HCT116 (cell line): ENCODE data around the gene GANC. TPM values are rescaled to one million over a fixed set of nuclear protein-coding genes. Genes with fewer than 3 reads are reported as not detected.
"Not testable (repeated sequence)": the region's sequence is repeated elsewhere in the genome, so short reads cannot be mapped to it uniquely, and the experiment has no call there.

Source experiments
- ATAC-seq: fragments of 200-7000 bp; cut with Tn5 transposase; 2 replicates; pipeline ENCODE4 v1.9.1; 2020; ENCODE audit warnings: mild to moderate bottlenecking, moderate library complexity
- BruUV-seq: library from RNA; stranded (reverse); fragments of 400-500 nt; replicated peaks from 2 replicates; lab custom pipeline; 2021; lab: Mats Ljungman, UMichigan
- CTCF ChIA-PET: fragments of 300-600 bp; sonication (Branson Sonifier 250); formaldehyde crosslinking; loops from one replicate; lab custom pipeline; 2021; ENCODE audit warnings: antibody characterized with exemption; lab: Charles Lee
- POLR2A ChIA-PET: fragments of 300-600, 350-600 bp; sonication (Branson Sonifier 250); formaldehyde crosslinking; loops from one replicate; lab custom pipeline; 2021; ENCODE audit warnings: antibody characterized with exemption; lab: Charles Lee
- RAD21 ChIA-PET, 2 experiments: fragments of 300-600 bp; sonication (Branson Sonifier 250); formaldehyde crosslinking; loops; one replicate each; lab custom pipeline; 2023; ENCODE audit warnings: low total read pairs in 2 of 2; ENCODE audit not compliant: uncharacterized antibody in 2 of 2, unreplicated experiment in 2 of 2, low non-redundant PET in 1 of 2; lab: Charles Lee
- DNase-seq: peaks from one replicate; pipeline ENCODE4 v3.0.0-alpha.2; 2010; ENCODE audit warnings: low read depth, low spot score
- H2AFZ ChIP-seq: fragments of 200-600 bp; shearing (Covaris generic), sonication (generic); 2 replicates; pipeline ENCODE4 v1.6.1; 2017; ENCODE audit warnings: low read depth, mixed run types, mixed read lengths, antibody characterized with exemption, low read length; ENCODE audit not compliant: poor library complexity, severe bottlenecking
- H3K27ac ChIP-seq: 2 replicates; pipeline ENCODE4 v1.5.1; 2012; ENCODE audit warnings: low read depth, low read length
- H3K27me3 ChIP-seq: fragments of 200-600 bp; sonication (generic); 2 replicates; pipeline ENCODE4 v1.6.1; 2016; ENCODE audit warnings: mixed run types, low read length, mixed read lengths; ENCODE audit not compliant: insufficient read depth
- H3K36me3 ChIP-seq, 2 experiments: fragments of 200-500 bp in 1 of 2; fragments of 200-600 bp in 1 of 2; sonication (Bioruptor generic) in 1 of 2; sonication (generic) in 1 of 2; 2 replicates each; pipeline versions ENCODE4 v1.5.1 to v1.6.1; 2014 to 2016; ENCODE audit warnings: low read length in 2 of 2, inconsistent platforms in 1 of 2, mixed read lengths in 1 of 2, mixed run types in 1 of 2; ENCODE audit not compliant: insufficient read depth in 2 of 2, control insufficient read depth in 1 of 2
- H3K4me1 ChIP-seq, 2 experiments: fragments of 200-600 bp in 1 of 2; sonication (generic) in 1 of 2; 2 replicates each; pipeline versions ENCODE4 v1.5.1 to v1.6.1; 2012 to 2017; ENCODE audit warnings: low read length in 2 of 2, inconsistent platforms in 1 of 2, mild to moderate bottlenecking in 1 of 2, mixed read lengths in 1 of 2, mixed run types in 1 of 2, moderate library complexity in 1 of 2; ENCODE audit not compliant: insufficient read depth in 2 of 2, control insufficient read depth in 1 of 2
- H3K4me2 ChIP-seq: fragments of 200-600 bp; sonication (generic); 2 replicates; pipeline ENCODE4 v1.6.1; 2017; ENCODE audit warnings: mixed run types, low read length, mixed read lengths
- H3K4me3 ChIP-seq, 2 experiments: fragments of 200-600 bp in 1 of 2; sonication (generic) in 1 of 2; replicated peaks in 1 of 2; 2 replicates each; pipeline ENCODE4 v1.5.1; 2011 to 2016; ENCODE audit warnings: low read length in 2 of 2, control low read depth in 1 of 2, low read depth in 1 of 2, mild to moderate bottlenecking in 1 of 2, mixed read lengths in 1 of 2, mixed run types in 1 of 2
- H3K79me2 ChIP-seq: fragments of 200-600 bp; sonication (generic); 2 replicates; pipeline ENCODE4 v1.6.1; 2017; ENCODE audit warnings: mild to moderate bottlenecking, mixed run types, low read length, moderate library complexity, mixed read lengths; ENCODE audit not compliant: insufficient read depth
- H3K9ac ChIP-seq: fragments of 200-600 bp; sonication (generic); 2 replicates; pipeline ENCODE4 v1.6.1; 2016; ENCODE audit warnings: low read length, mixed read lengths
- H3K9me2 ChIP-seq: fragments of 200-600 bp; sonication (generic), shearing (Covaris generic); 2 replicates; pipeline ENCODE4 v1.6.1; 2017; ENCODE audit warnings: mixed run types, mild to moderate bottlenecking, moderate library complexity; ENCODE audit not compliant: insufficient read depth
- H3K9me3 ChIP-seq, 2 experiments: fragments of 200-500 bp in 1 of 2; fragments of 200-600 bp in 1 of 2; sonication (Bioruptor generic) in 1 of 2; sonication (generic) in 1 of 2; 2 replicates each; pipeline ENCODE4 v1.6.1; 2014 to 2017; ENCODE audit warnings: low read length in 2 of 2, mixed read lengths in 2 of 2, inconsistent platforms in 1 of 2, low read depth in 1 of 2, mild to moderate bottlenecking in 1 of 2, mixed run types in 1 of 2, moderate library complexity in 1 of 2; ENCODE audit not compliant: control insufficient read depth in 1 of 2, insufficient read depth in 1 of 2
- H4K20me1 ChIP-seq: fragments of 200-600 bp; sonication (generic), shearing (Covaris generic); 2 replicates; pipeline ENCODE4 v1.6.1; 2017; ENCODE audit warnings: mixed run types, mild to moderate bottlenecking, moderate library complexity; ENCODE audit not compliant: insufficient read depth
- CBX3 ChIP-seq: IDR thresholded peaks from 2 replicates; pipeline ENCODE4 v1.6.1; 2012; ENCODE audit warnings: low read depth
- CEBPB ChIP-seq: IDR thresholded peaks from 2 replicates; pipeline ENCODE4 v1.6.1; 2012; ENCODE audit warnings: low read depth
- EGR1 ChIP-seq: IDR thresholded peaks from 2 replicates; pipeline ENCODE4 v1.6.1; 2012; ENCODE audit warnings: low read depth
- EZH2 ChIP-seq: fragments of 200-600 bp; sonication (generic); IDR thresholded peaks from 2 replicates; pipeline ENCODE4 v1.6.1; 2017; ENCODE audit warnings: antibody characterized with exemption, mixed run types
- EZH2phosphoT487 ChIP-seq: fragments of 200-600 bp; IDR thresholded peaks from 2 replicates; pipeline ENCODE4 v1.6.1; 2018; ENCODE audit warnings: antibody characterized with exemption, borderline replicate concordance
- FOSL1 ChIP-seq: IDR thresholded peaks from 2 replicates; pipeline ENCODE4 v1.6.1; 2012; ENCODE audit warnings: low read depth
- POLR2A ChIP-seq: IDR thresholded peaks from 2 replicates; pipeline ENCODE4 v1.7.0; 2011; ENCODE audit warnings: borderline replicate concordance; ENCODE audit not compliant: insufficient read depth, insufficient read length; ENCODE audit errors: extremely low read depth
- POLR2AphosphoS5 ChIP-seq: IDR thresholded peaks from 2 replicates; pipeline ENCODE4 v1.6.1; 2011; ENCODE audit warnings: mild to moderate bottlenecking, low read depth, low read length, moderate library complexity
- SIN3A ChIP-seq: IDR thresholded peaks from 2 replicates; pipeline ENCODE4 v1.6.1; 2012; ENCODE audit warnings: low read depth
- TCF7L2 ChIP-seq: IDR thresholded peaks from 2 replicates; pipeline ENCODE4 v1.7.0; 2011; ENCODE audit warnings: borderline replicate concordance, inconsistent platforms; ENCODE audit not compliant: insufficient read depth, insufficient read length; ENCODE audit errors: extremely low read depth
- ZFX ChIP-seq: fragments of 450-650 bp; IDR thresholded peaks from 2 replicates; pipeline ENCODE4 v1.6.1; 2017
- ZNF274 ChIP-seq: fragments of 200-500 bp; sonication (Bioruptor generic); IDR thresholded peaks from 2 replicates; pipeline ENCODE4 v1.6.1; 2014; ENCODE audit warnings: mild to moderate bottlenecking, low read depth, low read length, inconsistent platforms
- intact Hi-C: fragments of 100-400 bp; cut with micrococcal nuclease; formaldehyde crosslinking; loops from 2 replicates; pipeline ENCODE4 v1.10.0; 2022
- total RNA-seq: library from RNA; stranded (reverse); gene quantifications from one replicate; pipeline ENCODE4 v1.2.1, GENCODE V29; 2021; ENCODE audit not compliant: unreplicated experiment
- TF ChIP-seq, protein P1 (sequence below): IDR thresholded peaks from 2 replicates; pipeline ENCODE4 v1.6.1; 2012
- TF ChIP-seq, protein P2 (sequence below): IDR thresholded peaks from 2 replicates; pipeline ENCODE4 v1.6.1; 2011; ENCODE audit warnings: mild to moderate bottlenecking, low read length, moderate library complexity; ENCODE audit not compliant: insufficient replicate concordance; ENCODE audit errors: extremely low read depth

The GANC gene
- total RNA-seq, 1 experiment from 2014 or later, result 13.1 TPM

DNA sequence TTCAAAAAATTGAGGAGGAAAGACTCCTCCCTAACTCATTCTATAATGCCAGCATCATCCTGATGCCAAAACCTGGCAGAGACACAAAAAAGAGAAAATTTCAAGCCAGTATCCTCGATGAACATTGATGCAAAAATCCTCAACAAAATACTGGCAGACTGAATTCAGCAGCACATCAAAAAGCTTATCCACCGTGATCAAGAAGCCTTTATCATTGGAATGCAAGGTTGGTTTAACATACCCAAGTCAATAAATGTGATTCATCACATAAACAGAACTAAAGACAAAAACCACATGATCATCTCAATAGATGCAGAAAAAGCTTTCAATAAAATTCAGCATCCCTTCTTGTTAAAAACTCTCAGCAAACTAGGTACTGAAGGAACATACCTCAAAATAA, 62.1 kb downstream of the GANC start:
- intact Hi-C loops, result no loop called here
- no peak for TF ChIP-seq FOSL1
- no peak for TF ChIP-seq ZFX
- TF ChIP-seq, protein P1, sequence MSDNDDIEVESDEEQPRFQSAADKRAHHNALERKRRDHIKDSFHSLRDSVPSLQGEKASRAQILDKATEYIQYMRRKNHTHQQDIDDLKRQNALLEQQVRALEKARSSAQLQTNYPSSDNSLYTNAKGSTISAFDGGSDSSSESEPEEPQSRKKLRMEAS, result no peak
- no peak for TF ChIP-seq SIN3A
- TF ChIP-seq EZH2phosphoT487, result no peak
- no peak for TF ChIP-seq ZNF274
- TF ChIP-seq EZH2, result no peak
- TF ChIP-seq CEBPB, result no peak
- TF ChIP-seq POLR2A, result no peak
- no peak for TF ChIP-seq CBX3
- TF ChIP-seq, protein P2, sequence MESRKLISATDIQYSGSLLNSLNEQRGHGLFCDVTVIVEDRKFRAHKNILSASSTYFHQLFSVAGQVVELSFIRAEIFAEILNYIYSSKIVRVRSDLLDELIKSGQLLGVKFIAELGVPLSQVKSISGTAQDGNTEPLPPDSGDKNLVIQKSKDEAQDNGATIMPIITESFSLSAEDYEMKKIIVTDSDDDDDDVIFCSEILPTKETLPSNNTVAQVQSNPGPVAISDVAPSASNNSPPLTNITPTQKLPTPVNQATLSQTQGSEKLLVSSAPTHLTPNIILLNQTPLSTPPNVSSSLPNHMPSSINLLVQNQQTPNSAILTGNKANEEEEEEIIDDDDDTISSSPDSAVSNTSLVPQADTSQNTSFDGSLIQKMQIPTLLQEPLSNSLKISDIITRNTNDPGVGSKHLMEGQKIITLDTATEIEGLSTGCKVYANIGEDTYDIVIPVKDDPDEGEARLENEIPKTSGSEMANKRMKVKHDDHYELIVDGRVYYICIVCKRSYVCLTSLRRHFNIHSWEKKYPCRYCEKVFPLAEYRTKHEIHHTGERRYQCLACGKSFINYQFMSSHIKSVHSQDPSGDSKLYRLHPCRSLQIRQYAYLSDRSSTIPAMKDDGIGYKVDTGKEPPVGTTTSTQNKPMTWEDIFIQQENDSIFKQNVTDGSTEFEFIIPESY, result no peak
- no peak for TF ChIP-seq POLR2AphosphoS5
- TF ChIP-seq TCF7L2, result no peak
- no peak for TF ChIP-seq EGR1
- POLR2A ChIA-PET, result no interaction called here
- H3K4me1 ChIP-seq, result no peaks in the 10 kb centered on the region
- no peak for DNase-seq
- H3K27ac ChIP-seq, result no peak overlapping the region
- H2AFZ ChIP-seq, result no peak overlapping the region
- H3K9me2 ChIP-seq, result no peaks in the 10 kb centered on the region
- no peaks in the 10 kb centered on the region for H3K79me2 ChIP-seq
- no peak overlapping the region for H3K4me3 ChIP-seq
- no peak overlapping the region for H3K4me2 ChIP-seq
- H3K9me3 ChIP-seq, result peaks cover 0 to 3% of the 10 kb centered on the region in 2 experiments; a peak in 2 of 4 replicates
- CTCF ChIA-PET, result no interaction called here
- RAD21 ChIA-PET, result no interaction called here
- no peaks in the 10 kb centered on the region for H4K20me1 ChIP-seq
- H3K27me3 ChIP-seq, result no peaks in the 10 kb centered on the region
- no peaks in the 10 kb centered on the region for H3K36me3 ChIP-seq
- no peak for ATAC-seq
- no TSS peak for BruUV-seq
- no peak overlapping the region for H3K9ac ChIP-seq

DNA sequence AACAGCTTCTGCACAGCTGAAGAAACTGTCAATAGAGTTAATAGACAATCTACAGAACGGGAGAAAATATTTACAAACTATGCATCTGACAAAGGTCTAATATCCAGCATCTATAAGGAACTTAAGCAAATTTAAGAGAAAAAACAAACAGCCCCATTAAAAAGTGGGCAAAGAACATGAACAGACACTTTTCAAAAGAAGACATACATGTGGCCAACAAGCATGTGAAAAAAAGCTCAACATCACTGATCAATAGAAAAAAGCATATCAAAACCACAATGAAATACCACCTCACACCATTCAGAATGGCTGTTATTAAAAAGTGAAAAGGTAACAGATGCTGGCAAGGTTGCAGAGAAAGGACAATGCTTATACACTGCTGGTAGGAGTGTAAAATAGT, 63.6 kb downstream of the GANC start:
- H3K4me2 ChIP-seq, H2AFZ ChIP-seq, POLR2A ChIA-PET, H3K9me3 ChIP-seq, H4K20me1 ChIP-seq, H3K27me3 ChIP-seq, H3K4me3 ChIP-seq, intact Hi-C loops, CTCF ChIA-PET, H3K9ac ChIP-seq, H3K9me2 ChIP-seq, ATAC-seq, DNase-seq, H3K27ac ChIP-seq, H3K4me1 ChIP-seq, RAD21 ChIA-PET, BruUV-seq, H3K36me3 ChIP-seq, H3K79me2 ChIP-seq: not testable (repeated sequence)

DNA sequence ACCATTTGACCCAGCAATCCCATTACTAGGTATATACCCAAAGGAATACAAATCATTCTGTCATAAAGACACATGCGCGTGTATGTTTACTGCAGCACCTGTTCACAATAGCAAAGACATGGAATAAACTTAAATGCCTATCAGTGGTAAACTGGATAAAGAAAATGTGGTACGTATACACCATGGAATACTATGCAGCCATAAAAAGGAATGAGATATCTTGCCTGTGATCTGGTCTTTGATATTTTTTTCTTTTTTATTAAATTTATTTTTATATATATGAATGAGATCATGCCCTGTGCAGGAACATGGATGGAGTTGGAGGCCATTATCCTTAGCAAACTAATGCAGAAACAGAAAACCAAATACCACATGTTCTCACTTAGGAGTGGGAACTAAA, 64.1 kb downstream of the GANC start:
- H3K36me3 ChIP-seq, POLR2A ChIA-PET, H3K79me2 ChIP-seq, H3K4me1 ChIP-seq, H3K27ac ChIP-seq, H4K20me1 ChIP-seq, CTCF ChIA-PET, DNase-seq, H3K9me3 ChIP-seq, H3K9me2 ChIP-seq, BruUV-seq, H2AFZ ChIP-seq, intact Hi-C loops, H3K4me2 ChIP-seq, H3K9ac ChIP-seq, ATAC-seq, H3K4me3 ChIP-seq, RAD21 ChIA-PET, H3K27me3 ChIP-seq: not testable (repeated sequence)
